GM12873 (cell line): ENCODE measurements around the gene ACTA2.

Source experiments
- CTCF ChIP-seq: IDR thresholded peaks from 2 replicates; pipeline ENCODE4 v1.5.1; 2012; ENCODE audit warnings: low read depth, mild to moderate bottlenecking, moderate library complexity, low read length, control low read depth; ENCODE audit not compliant: insufficient read depth; ENCODE audit errors: missing control alignments

Gene ACTA2

GRCh38 chr10:88890681-88891381 is 61.7 kb downstream of the ACTA2 start:
- TF ChIP-seq CTCF: no peak

DNA sequence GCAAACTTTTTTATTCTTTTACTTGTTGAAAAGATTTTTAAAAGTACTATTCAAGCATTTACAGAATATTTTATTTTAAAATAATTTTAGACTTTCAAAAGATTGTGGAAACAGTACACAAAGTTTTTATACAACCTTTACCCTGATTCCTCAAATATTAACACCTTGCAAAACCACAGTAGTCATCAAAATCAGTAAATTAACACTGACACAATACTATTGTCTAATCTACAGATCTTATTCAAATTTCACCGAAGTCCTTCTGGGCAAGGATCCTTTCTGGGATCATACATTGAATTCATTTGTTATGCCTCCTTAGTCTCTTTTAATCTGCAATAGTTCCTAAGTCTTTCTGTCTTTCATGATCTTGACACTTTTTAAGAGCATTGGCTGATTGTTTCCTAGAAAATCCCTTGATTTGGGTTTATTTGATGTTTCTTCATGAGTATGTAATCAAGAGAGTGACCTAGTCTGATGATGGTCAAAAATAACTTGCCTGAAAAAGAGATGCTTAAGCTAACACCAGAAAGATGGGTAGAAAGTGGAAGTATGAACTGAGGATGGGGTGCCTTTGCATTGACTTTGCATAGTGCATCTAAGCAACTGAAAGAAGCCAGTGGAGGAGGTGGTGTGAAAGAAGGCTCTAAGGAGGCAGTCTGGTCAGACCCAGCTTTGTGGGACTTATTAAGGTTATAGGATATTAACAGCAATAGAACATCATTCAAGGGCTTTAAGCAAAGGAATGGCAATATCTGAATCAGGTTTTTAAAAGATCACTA is 62.8 kb downstream of the ACTA2 start:
- TF ChIP-seq CTCF: no peak

DNA sequence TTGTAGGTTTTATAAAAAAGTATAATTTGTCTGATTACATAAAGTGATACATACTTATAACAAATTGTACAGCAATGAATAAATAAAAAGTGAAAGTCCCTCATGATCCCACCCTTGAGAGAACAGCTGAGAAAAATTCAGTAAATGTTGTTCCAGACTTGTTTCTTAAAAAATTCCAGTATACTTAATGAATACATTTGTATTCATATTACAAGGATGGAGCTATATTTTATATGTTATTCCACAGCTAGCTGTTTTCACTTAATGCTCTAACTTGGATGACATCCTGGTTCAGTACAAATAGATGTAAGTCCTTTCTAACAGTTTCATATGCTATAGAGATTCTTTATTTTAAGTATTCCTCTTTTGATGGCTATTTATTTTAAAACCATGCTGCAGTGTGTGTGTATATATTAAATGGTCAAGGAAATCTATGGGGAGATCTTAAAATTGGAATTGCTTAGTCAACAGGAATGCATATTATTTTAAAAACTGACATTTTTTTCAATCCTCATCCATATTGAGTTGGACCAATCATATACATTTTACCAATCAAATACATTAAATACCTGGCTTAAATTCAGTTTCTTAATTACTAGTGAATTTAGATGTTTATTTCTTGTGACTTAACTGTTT is 63.6 kb downstream of the ACTA2 start:
- no peak for TF ChIP-seq CTCF

- no peak for TF ChIP-seq CTCF
Measured at GRCh38 chr10:88886557-88886956, 66.0 kb downstream of the ACTA2 start.
